ENCODE measurements around the gene MAOA.

DNA sequence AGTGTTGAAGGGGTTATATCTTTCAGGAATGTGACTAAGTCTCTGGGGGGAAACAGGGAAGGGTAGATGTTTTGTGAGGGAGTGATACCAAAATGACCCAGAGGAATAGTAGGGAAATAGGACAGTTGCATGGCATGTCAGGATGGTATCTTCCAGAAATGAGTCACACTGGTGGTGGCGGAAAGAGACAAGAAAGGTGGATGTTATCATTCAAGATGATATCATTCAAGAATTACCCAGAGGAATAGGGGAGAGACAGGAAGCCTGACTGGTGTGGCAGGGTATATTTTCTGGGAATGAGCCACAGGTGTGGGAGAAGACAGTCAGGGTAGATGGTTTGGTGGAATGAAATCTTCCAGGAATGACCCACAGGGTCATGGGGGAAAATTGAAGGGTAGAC, 61.1 kb downstream of the MAOA start:
- no peak for TF ChIP-seq MYC (IDR thresholded peaks at IDR 0.05; ENCODE audit: low read depth, low read length)
- TF ChIP-seq, protein P1, sequence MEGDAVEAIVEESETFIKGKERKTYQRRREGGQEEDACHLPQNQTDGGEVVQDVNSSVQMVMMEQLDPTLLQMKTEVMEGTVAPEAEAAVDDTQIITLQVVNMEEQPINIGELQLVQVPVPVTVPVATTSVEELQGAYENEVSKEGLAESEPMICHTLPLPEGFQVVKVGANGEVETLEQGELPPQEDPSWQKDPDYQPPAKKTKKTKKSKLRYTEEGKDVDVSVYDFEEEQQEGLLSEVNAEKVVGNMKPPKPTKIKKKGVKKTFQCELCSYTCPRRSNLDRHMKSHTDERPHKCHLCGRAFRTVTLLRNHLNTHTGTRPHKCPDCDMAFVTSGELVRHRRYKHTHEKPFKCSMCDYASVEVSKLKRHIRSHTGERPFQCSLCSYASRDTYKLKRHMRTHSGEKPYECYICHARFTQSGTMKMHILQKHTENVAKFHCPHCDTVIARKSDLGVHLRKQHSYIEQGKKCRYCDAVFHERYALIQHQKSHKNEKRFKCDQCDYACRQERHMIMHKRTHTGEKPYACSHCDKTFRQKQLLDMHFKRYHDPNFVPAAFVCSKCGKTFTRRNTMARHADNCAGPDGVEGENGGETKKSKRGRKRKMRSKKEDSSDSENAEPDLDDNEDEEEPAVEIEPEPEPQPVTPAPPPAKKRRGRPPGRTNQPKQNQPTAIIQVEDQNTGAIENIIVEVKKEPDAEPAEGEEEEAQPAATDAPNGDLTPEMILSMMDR (IDR thresholded peaks at IDR 0.05; ENCODE audit: low read depth, low read length): no peak

All from NB4 (cell line).